HFFc6 (cell line): ENCODE measurements around the gene WFDC5. TPM values are rescaled to one million over a fixed set of nuclear protein-coding genes. Genes with fewer than 3 reads are reported as not detected.

Experiments
- DNase-seq: peaks from one replicate; pipeline ENCODE4 v3.0.0-alpha.2; 2018
- H3K27ac Mint-ChIP-seq: 2 replicates; pipeline ENCODE4 v1.8.0; 2020; ENCODE audit warnings: mild to moderate bottlenecking, mixed read lengths
- H3K27me3 Mint-ChIP-seq: 2 replicates; pipeline ENCODE4 v1.8.0; 2021; ENCODE audit warnings: mild to moderate bottlenecking, moderate library complexity, mixed read lengths; ENCODE audit not compliant: insufficient read depth
- H3K36me3 Mint-ChIP-seq: 2 replicates; pipeline ENCODE4 v1.8.0; 2021; ENCODE audit warnings: low read depth, mixed read lengths
- H3K4me1 Mint-ChIP-seq: 2 replicates; pipeline ENCODE4 v1.8.0; 2020; ENCODE audit warnings: low read depth, mixed read lengths
- H3K4me3 Mint-ChIP-seq: 2 replicates; pipeline ENCODE4 v1.8.0; 2020; ENCODE audit warnings: mild to moderate bottlenecking, moderate library complexity, mixed read lengths
- H3K9me3 Mint-ChIP-seq: 2 replicates; pipeline ENCODE4 v1.8.0; 2020; ENCODE audit warnings: mild to moderate bottlenecking, mixed read lengths
- CTCF ChIP-seq: fragments of 200-600 bp; sonication (generic); IDR thresholded peaks from 2 replicates; pipeline ENCODE4 v1.5.0; 2021; ENCODE audit warnings: antibody characterized with exemption, mild to moderate bottlenecking
- total RNA-seq, 6 experiments: library from RNA; stranded (reverse); fragmentation: NEBNext Ultra II Directional; extraction: Animal tissue kit (Norgen Biotek cat#: 25700); gene quantifications; 2 replicates in 1 of 6; 3 replicates in 5 of 6; pipeline ENCODE4 v1.2.3, GENCODE V29; 2021

The WFDC5 gene
- total RNA-seq, 6 experiments from 2014 or later = not detected

GRCh38 chr20:45083127-45083526 is 31.8 kb downstream of the WFDC5 start:
- TF ChIP-seq CTCF = no peak
- no peak overlapping the region; the same call in 1 of the 2 replicates for H3K4me3 Mint-ChIP-seq
- H3K36me3 Mint-ChIP-seq = peaks cover 42% of the 10 kb centered on the region
- H3K9me3 Mint-ChIP-seq = no peaks in the 10 kb centered on the region
- H3K27me3 Mint-ChIP-seq = no peaks in the 10 kb centered on the region
- no peak for DNase-seq
- H3K27ac Mint-ChIP-seq = no peak overlapping the region
- H3K4me1 Mint-ChIP-seq = peaks cover 41% of the 10 kb centered on the region

- peaks cover 35% of the 10 kb centered on the region for H3K4me1 Mint-ChIP-seq
- no peak overlapping the region for H3K4me3 Mint-ChIP-seq
- peaks cover 42% of the 10 kb centered on the region for H3K36me3 Mint-ChIP-seq
- no peak for TF ChIP-seq CTCF
- no peaks in the 10 kb centered on the region for H3K27me3 Mint-ChIP-seq
- DNase-seq = no peak
- no peaks in the 10 kb centered on the region for H3K9me3 Mint-ChIP-seq
- no peak overlapping the region for H3K27ac Mint-ChIP-seq
Observed at GRCh38 chr20:45082468-45082867, 32.5 kb downstream of the WFDC5 start.

- H3K27ac Mint-ChIP-seq = peak overlapping the region; percentile 11; the same call in 1 of the 2 replicates
- TF ChIP-seq CTCF = peak; percentile 80
- no peak overlapping the region; the same call in 1 of the 2 replicates for H3K4me3 Mint-ChIP-seq
- H3K27me3 Mint-ChIP-seq = no peaks in the 10 kb centered on the region
- H3K36me3 Mint-ChIP-seq = peaks cover 33% of the 10 kb centered on the region
- DNase-seq = no peak
- peaks cover 21% of the 10 kb centered on the region for H3K4me1 Mint-ChIP-seq
- no peaks in the 10 kb centered on the region for H3K9me3 Mint-ChIP-seq
Observed at GRCh38 chr20:45080867-45081624, 33.9 kb downstream of the WFDC5 start.

DNA sequence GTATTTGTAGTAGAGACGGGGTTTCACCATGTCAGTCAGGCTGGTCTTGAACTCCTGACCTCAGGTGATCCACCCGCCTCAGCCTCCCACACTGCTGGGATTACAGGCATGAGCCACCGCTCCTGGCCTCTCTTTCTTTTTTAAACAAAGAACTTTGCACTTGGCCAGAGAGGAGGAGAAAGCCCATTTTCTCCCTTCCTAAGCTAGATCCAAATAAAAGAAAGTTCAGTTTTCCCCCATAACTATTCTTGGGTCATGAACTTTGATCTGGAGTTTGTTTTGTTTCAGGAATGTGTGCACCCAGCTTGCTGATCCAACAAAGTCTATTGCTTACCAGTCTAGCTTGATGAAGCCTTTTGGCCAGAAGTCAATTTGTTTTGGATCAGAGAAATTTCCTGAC is 37.4 kb downstream of the WFDC5 start:
- Mint-ChIP-seq H3K36me3 (peaks cover 9% of the 10 kb centered on the region), H3K4me1 (peaks cover 12% of the 10 kb centered on the region)

GRCh38 chr20:45073221-45073620 is 41.8 kb downstream of the WFDC5 start:
- Mint-ChIP-seq H3K27ac (no peak overlapping the region), H3K9me3 (peaks cover 7% of the 10 kb centered on the region), H3K4me1 (peaks cover 31% of the 10 kb centered on the region), H3K27me3 (peaks cover 3% of the 10 kb centered on the region), H3K4me3 (no peak overlapping the region), H3K36me3 (peaks cover 25% of the 10 kb centered on the region)
- TF ChIP-seq CTCF = no peak
- no peak for DNase-seq

More for the DNA sequence above, 37.4 kb downstream of the WFDC5 start:
- Mint-ChIP-seq H3K27ac (no peak overlapping the region), H3K9me3 (no peaks in the 10 kb centered on the region), H3K27me3 (no peaks in the 10 kb centered on the region; the same call in 1 of the 2 replicates), H3K4me3 (no peak overlapping the region)
- no peak for DNase-seq
- no peak for TF ChIP-seq CTCF
